Iris pigment epithelial cell (primary cell): Measurements from ENCODE around the gene RNU6-9.

Experiments
- DNase-seq: peaks from one replicate; pipeline ENCODE4 v3.0.0-alpha.2; 2011; ENCODE audit warnings: low read depth

Gene RNU6-9

GRCh38 chr19:899336-900042, 6.2 kb downstream of the RNU6-9 start:
- DNase-seq, result no peak

- DNase-seq, result no peak
Observed at GRCh38 chr19:900043-900301, 6.7 kb downstream of the RNU6-9 start.

- DNase-seq, result no peak
Observed at GRCh38 chr19:900302-901111, 7.2 kb downstream of the RNU6-9 start.

DNA sequence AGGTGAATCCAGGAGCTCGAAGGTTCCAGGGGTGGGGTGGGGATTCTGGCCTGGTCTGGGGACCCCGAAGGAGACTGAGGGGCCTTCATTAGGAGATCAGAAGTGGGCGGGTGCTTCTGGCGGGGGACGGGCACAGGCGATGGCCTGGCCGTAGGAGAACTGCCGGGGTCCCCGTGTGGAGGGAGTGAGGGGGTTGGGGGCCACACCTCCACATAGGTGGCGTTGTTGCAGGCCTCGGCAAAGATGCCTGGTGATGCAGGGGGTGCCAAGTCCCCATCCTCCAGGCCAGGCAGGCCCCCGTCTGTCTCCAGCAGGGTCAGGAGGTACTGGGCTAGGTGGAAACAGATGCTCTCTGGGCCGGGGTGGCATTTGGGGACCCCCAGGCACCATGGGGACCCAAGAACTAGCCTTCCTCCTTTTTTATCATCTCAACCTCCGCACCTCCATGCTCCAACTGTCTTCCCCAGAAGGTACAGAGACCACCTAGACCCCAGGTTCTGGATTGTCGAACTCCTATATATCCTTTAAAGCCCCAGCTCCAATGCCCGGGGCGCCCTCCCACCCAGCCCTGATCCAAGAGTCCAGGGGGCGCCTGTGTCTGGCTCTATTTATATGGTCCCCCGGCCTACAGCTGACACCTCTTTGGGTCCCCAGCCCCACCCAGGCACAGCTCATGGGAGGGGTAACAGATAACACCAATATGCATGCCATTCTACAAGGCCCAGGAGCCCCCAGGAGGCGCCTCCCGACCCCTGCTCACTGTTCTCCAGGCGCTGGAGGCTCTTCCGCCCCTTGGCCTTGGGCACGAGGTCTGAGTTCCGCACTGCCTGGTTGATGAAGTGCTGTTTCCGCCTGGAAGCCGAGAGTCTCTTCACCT, 8.2 kb downstream of the RNU6-9 start:
- no peak for DNase-seq

GRCh38 chr19:902093-902370, 8.7 kb downstream of the RNU6-9 start:
- no peak for DNase-seq

- DNase-seq, result no peak
Observed at GRCh38 chr19:902446-903226, 9.4 kb downstream of the RNU6-9 start.

- peak; percentile 39 for DNase-seq
Observed at GRCh38 chr19:903266-903797, 10.0 kb downstream of the RNU6-9 start.

DNA sequence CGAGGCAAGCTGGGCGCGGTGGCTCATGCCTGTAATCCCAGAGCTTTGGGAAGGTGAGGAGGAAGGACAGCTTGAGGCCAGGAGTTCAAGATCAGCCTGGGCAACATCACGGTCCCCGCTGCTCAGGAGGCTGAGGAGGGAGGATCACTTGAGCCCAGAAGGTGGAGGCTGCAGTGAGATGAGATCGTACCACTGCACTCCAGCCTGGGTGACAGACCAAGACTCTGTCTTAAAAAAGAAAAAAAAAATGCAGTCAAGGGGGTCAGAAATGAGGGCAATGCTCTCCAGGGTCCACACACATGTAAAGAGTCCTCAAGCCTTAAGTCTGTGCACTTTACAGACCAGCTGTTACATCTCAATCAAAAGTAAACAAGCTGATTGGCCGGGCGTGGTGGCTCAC, 11.3 kb downstream of the RNU6-9 start:
- DNase-seq, result no peak

DNA sequence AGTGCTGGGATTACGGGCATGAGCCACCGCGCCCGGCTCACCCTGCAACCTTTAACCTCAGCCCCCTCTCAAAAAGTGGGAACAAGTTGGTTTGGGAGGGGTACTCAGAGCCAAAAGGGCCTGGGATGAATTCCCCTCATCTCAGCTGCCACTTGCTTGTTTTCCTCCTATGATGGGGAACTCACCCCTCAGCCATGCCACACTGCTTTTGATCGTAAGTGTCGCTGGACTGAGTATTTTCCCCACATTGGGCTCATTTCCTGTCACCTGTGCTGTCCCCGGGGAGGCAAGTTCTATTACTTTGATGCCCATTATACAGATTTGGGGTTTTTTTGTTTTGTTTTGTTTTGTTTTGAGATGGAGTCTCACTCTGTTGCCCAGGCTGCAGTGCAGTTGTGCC, 13.2 kb downstream of the RNU6-9 start:
- DNase-seq, result no peak

- DNase-seq, result no peak
Observed at GRCh38 chr19:907183-907853, 14.0 kb downstream of the RNU6-9 start.

DNA sequence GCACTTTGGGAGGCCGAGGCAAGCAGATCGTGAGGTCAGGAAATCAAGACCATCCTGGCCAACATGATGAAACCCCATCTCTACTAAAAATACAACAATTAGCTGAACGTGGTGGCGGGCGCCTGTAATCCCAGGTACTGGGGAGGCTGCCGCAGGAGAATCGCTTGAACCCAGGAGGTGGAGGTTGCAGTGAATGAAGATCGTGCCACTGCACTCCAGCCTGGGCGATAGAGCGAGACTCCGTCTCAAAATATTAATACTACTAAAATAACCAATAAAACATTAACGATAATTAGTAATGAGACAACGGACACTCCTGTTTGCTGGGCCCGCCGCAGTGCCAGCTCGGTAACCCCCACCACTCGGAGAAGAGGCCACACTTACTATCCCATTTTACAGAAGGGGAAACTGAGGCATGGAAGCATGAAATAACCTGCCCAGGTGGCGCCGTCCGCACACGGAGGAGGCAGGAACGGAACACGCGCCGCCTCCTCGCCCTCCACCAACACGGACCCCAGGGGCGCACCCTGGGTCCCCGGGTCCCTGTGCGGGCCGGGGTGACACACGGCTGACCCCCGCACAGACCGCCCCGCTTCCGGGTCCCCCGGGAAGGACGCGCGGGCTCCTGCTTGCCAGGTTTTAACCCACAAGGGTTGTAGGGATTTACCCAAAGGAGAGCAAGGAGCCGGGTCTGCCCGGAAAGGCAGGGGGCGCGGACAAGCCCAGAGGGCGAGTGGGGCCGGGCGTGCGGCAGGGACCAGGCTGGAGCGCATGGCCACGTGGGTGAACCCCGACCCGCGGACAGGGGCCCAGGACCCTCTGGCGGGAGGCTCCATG, 18.1 kb downstream of the RNU6-9 start:
- no peak for DNase-seq

- no peak for DNase-seq
Observed at GRCh38 chr19:912181-913079, 19.1 kb downstream of the RNU6-9 start.

GRCh38 chr19:913080-913748, 19.9 kb downstream of the RNU6-9 start, which contains the start of gene R3HDM4:
Gene R3HDM4, minus strand, starts transcription at chr19:913219. Its CDS starts 62 bp downstream, at chr19:913157.
- DNase-seq, result peak; percentile 52

- DNase-seq, result no peak
Observed at GRCh38 chr19:916645-917322, 23.5 kb downstream of the RNU6-9 start.

- no peak for DNase-seq
Observed at GRCh38 chr19:917323-918151, 24.3 kb downstream of the RNU6-9 start, which contains the start of gene KISS1R. Gene KISS1R, plus strand, starts transcription at chr19:917333. Its CDS starts 170 bp downstream, at chr19:917503.

DNA sequence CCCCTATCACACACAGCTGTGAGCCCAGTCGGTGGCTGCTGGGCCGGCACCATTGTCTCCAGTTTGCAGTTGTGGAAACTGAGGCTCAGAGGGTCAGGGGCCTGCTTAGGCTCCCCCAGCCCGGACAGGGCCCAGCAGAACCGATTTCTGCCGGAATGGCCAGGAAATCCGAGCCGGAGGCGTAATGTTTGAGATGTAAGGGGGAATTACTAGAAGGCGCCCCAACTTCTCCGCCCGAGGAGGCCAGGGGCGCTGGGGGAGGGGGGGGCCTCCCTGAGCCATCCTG, 24.8 kb downstream of the RNU6-9 start:
- DNase-seq, result no peak

DNA sequence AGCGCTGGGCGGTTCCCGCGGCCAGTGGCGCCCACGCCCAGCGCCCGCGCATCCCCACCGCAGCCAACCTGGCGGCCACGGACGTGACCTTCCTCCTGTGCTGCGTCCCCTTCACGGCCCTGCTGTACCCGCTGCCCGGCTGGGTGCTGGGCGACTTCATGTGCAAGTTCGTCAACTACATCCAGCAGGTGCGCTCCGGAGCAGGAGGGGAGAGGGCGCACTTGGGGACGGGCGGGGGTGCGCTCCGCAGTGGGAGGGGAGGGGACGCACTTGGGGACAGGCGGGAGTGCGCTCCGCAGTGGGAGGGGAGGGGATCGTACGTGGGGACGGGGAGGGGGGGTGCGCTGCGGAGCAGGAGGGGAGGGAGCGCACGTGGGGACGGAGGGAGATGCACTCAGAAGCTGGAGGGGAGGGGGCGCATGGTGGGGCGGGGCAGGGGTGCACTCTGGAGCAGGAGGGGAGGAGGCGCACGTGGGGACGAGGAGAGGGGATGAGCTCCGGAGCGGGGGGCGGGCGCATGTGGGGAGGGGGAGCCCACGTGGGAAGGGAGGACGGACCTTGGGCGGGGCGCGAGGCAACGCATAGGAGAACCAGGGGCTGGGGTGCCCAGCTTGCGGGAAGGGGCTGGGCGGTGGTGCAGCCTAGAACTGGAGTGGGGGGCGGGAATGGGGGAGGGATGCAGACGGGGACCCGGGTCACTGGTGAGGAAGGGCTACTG, 25.4 kb downstream of the RNU6-9 start:
- no peak for DNase-seq
